ENCODE results near the gene PSMA2.

- TF ChIP-seq GATA3 (IDR thresholded peaks at IDR 0.05; ENCODE audit: low read depth, low read length) (no peak), GATA2 (IDR thresholded peaks at IDR 0.05; ENCODE audit: low read depth, low read length) (no peak)
Observed at GRCh38 chr7:42980084-42980483, 48.1 kb upstream of the PSMA2 start.

Measured in SH-SY5Y (cell line).